NCI-H748 treated with DMSO at 0.1 percent for 48 hours (cell line): ENCODE results near the gene GLOD5.

ENCODE experiments used
- DNase-seq: peaks from one replicate; lab custom pipeline; 2025; lab: John Stamatoyannopoulos, UW

Gene GLOD5

GRCh38 chrX:48761674-48762471 lies at the start of gene GLOD5:
GLOD5 (plus strand) TSS chrX:48761747; CDS start chrX:48761791, 44 bp downstream.
- peak; percentile 14 for DNase-seq

DNA sequence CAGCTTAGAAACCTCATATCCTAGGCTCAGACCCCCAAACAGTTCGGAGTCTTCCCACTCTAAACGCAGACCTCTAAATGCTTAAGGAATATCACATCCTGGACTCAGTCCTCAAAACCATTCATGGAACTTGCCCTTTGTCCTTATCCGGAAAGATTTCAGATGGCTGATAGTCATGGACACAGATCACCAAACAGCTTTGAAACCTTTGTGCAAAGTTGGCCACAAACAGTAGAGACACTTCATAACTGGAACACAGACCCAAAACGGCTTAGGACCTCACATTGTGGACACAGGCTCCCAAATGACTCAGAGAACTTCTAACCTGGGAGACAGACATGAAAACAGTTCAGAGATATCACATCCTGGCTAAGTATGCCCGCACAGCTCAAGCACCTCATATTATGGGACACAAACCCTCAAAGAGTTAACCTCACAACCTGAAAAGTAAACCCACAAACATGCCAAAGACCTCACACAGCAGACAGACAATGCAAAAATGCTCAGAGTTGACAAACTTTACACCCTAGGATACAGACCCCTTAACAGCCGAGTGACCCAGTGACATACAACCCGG lies 49.5 kb upstream of the GLOD5 start:
- no peak for DNase-seq

DNA sequence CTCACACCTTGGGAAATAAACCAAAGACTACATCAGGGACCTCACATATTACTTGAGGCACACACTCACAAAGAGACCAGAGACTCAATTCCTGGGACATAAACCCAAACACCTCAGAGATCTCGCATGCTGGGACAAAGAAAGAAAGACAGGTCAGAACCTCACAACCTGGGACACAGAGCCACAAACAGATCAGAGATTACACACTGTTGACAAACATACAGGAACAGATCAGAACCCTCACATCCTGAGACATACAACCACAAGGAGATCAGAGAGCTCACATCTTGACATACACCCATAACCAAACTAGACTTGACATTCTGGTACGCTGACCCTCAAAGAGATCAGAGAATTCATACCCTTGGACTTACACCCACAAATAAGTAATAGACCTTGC lies 47.7 kb upstream of the GLOD5 start:
- DNase-seq: no peak

DNA sequence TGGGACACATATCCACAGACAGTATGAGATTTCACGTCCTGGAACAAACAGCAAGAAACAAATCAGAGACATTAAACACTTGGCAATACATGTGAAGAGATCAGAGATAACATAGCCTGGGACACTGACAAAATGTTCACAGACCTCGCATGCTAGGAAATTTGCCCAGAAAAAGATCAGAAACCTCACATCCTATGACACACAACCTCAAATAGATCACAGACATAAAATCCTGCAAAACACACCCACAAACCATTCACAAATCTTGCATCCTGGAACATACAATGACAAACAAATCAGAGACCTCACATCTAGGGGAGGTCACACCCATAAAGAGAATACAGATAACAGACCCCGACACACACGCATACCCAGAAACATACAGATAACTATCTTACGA lies 47.0 kb upstream of the GLOD5 start:
- DNase-seq: no peak

DNA sequence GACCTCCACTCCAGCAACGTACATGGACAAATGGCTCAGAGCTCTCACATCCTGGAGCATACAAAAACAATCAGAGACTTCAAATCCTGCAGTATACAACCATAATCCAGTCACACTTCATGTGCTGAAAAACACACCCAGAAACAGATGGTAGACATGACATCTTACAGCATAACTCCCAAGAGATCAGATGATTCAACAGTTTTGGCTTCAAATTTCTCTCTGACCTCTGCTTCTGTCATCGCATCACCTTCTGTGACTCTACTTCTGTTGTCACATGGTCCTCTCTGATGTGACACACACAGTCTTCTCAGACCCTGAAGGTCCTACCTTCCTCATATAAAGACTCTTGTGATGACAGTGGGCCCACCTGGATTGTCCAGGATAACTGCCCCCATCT lies 46.5 kb upstream of the GLOD5 start:
- no peak for DNase-seq

DNA sequence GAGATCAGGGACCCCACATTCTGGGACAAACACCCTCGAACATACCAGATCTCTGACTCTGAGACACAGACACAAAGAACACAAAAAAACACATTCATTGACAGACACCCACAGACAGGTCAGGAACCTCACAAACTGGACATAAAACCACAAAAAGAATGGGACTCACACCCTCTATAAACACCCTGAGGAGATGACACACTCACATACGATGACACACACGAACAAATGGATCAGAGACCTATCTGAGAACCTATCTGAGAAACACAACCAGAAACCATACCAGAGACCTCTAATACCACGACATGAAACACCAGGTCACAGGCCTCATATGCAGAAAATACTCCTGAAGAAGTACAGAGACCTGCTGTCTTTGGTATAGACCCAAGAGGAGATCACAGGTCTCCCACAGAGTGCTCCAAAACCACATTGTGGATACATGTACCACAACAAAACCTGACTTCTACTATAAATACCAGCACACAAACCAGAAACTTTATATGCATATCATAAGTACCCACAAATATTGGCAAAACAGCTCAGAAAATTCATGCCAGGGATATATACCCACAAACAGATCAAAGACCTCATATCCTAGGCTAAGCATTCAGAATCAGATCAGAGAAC lies 45.6 kb upstream of the GLOD5 start:
- DNase-seq: no peak

DNA sequence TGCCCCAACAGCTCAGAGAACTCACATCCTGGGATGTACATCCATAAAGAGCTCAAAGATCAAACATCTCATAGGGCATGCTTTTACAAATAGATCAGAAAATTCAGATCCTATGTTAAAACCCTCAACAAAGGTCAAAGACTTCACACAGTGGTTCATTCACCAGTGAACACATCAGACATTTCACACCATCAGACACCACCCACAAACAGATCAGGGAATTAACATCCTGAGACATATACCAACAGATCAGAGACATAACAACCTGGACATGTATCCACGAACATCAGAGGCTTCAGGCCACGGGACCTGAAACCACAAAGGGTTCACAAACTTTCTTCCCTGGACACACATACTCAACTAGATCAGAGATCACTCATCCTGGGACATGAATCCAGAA lies 41.6 kb upstream of the GLOD5 start:
- no peak for DNase-seq

DNA sequence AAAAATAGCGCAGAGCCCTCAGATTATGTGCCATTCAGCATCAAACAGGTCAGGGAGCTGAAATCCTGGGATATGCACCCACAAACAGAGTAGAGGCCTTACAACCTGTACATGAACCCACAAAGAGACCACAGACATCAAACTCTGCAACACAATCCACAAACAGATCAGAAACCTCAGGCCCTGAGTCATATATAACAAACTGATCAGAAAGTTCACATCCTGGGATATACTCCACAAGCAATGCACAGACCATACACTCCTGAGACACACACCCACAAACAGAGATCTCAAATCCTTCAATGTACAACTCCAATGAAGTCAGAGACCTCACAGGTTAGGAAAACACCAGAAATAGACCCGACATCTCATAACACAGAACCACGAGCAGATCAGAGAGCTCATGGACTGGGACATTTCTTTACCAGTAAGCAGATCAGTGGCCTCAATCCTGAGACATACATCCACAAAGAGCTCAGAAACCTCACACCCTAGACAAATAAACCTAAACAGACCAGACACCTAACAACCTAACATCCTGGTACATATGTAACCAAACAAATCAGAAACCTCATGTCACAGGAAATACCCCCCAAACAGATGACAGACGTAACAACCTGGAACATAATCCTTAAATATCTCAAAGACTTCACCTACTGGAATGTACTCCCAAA lies 40.8 kb upstream of the GLOD5 start:
- no peak for DNase-seq

DNA sequence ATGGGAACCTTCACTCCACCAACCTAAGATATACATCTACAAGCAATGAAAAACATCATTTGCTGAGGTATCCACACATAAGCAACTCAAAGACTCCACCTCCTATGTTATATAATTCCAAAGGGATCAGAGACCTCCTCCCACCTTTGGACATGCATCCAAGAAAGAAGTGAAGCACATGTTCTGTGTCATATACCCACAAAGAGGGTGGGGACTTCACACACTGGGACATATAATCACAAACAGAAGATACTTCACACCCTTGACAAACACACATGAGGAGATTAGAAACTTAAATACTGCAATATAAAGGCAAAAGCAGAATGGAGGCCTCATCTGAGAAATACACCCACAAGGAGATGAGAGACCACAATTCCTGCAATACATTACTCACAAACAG lies 39.6 kb upstream of the GLOD5 start:
- DNase-seq: no peak

GRCh38 chrX:48726596-48726995 lies 35.0 kb upstream of the GLOD5 start:
- no peak for DNase-seq

GRCh38 chrX:48728653-48729052 lies 32.9 kb upstream of the GLOD5 start:
- no peak for DNase-seq

GRCh38 chrX:48736303-48736702 lies 25.2 kb upstream of the GLOD5 start:
- DNase-seq: no peak

DNA sequence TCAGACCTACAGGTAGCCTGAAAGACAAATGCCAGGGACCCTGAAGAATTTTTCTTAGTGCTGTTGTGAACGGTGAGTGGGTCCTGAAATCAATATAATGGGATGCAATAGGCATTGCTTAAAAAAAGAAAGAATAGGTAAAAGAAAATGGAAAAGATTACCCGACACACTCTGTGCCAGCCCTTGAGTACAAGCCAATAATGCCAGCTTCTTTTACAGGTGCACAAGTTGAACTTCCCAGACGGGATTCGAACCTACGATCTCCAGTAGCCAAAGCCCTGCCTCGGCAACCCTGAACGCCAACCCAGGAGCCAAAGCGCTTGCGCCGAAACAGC lies 24.7 kb upstream of the GLOD5 start:
- DNase-seq: no peak

DNA sequence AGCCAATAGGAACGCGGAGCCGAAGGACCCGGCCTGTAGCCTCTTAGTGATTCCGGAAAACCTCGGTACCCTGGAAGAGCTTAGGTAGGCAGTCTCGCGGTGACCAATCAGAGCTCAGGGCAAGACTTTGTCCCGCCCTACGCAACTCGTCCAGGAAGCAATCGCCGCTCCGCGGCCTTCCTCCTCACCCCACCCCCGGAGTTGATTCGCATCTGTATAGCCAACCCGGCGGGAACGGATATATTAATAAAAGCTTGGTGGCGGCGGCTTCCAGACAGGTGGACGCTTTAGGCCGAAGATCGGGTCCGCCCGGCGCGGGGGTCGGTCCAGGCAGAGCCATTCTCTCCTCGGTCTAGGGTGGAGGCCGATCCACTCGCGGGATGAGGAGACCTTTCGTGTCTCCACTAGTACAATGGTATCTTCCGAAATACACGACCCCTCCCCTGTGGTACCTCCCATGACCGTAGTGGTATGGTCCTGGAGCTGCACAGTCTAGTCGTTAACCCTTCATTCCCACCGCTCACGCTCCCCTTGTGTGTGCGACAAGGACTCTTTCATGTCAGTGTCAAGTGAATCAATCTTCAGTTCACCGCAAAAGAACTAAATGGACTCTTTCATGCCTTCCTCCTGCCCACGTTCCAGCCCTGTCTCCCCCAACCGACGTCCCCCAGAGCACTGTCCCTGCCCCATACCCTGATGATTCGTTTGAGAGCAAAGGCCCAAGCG lies 24.2 kb upstream of the GLOD5 start:
- peak; percentile 88 for DNase-seq

GRCh38 chrX:48737940-48738339 lies 23.6 kb upstream of the GLOD5 start:
- DNase-seq: no peak

- no peak for DNase-seq
These were observed 19.7 kb upstream of the GLOD5 start for GRCh38 chrX:48741834-48742233.

GRCh38 chrX:48745222-48745621 lies 16.3 kb upstream of the GLOD5 start:
- DNase-seq: no peak

- no peak for DNase-seq
These were observed 14.0 kb upstream of the GLOD5 start for GRCh38 chrX:48747415-48748016.

GRCh38 chrX:48749182-48749581 lies 12.4 kb upstream of the GLOD5 start:
- no peak for DNase-seq

DNA sequence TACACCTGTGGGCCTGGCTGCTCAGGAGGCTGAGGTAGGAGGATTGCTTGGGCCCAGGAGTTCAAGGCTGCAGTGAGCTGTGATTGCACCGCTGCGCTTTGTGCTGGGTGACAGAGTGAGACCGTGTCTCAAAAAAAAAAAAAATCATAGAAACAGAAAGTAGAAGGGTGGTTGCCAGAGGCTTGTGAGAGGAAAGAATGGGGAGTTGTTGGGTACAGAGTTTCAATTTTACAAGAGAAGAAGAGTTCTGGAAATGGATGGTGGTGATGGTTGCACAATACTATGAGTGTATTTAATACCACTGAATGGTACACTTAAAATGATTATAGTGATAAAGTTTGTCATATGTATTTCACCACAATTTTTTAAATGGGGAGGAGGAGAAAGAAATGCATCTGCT lies 10.2 kb upstream of the GLOD5 start:
- no peak for DNase-seq

DNA sequence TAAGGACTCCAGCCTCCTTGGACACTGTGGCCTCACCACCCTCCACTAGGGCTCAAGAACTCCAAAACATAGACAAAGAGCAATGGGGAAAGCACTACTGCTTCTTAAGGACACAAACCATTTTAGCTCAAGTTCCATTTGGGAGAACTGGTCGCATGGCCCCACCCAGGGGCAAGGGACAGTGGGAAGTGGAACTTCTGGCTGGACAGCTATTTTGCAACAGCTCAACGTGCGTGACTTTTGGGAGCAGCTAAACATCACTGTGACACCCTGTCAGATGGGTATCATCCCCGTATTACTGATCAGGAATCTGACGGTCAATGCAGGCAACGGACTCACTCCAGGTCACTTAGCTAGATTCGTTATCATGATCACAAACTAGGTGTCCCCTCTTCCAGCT lies 9.0 kb upstream of the GLOD5 start:
- DNase-seq: no peak

DNA sequence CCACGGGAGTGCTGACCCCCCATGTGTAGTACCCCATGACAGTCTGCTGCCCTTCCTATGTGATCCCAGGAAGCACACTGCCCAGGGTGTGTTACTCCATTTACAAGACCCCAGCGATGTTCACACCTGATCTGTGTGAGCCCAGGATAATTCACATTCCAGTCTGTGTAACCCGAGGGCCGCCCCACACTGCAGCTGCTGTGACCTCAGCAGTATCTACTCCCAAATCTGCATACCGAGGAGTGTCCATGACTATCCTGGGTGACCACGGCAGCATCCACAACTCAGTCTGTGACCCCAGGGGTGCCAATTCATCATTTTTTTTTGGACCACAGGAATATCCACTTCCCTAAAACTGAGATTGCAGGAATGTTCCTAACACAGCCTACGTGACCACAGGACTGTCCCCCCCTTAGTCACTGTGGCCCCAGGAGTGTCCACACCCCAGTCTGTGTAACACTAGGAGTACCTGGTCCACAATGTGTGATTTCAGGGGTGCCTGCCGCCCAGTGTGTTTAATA lies 7.8 kb upstream of the GLOD5 start:
- DNase-seq: no peak
